ENCODE data around the gene OPTC.

The OPTC gene

DNA sequence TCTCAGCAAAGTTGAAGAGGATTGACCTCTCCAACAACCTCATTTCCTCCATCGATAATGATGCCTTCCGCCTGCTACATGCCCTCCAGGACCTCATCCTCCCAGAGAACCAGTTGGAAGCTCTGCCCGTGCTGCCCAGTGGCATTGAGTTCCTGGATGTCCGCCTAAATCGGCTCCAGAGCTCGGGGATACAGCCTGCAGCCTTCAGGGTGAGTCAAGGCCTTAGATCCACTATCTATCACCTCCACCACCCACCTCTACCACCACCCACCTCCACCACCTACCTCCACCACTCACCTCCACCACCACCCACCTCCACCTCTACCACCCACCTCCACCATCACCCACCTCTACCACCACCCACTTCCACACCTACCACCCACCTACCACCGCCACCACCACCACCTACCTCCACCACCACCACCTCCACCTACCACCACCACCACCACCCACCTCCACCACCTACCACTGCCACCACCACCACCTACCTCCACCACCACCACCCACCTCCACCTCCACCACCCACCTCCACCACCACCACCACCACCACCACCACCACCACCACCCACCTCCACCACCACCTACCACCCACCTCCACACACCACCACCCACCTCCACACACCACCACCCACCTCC is 5.8 kb downstream of the OPTC start:
- H3K9me3 ChIP-seq (replicated peaks; ENCODE audit: insufficient read depth, low read length): no peaks in the 10 kb centered on the region
- no peak for TF ChIP-seq EZH2 (optimal IDR thresholded peaks at IDR 0.05; ENCODE audit: low read depth, low read length)
- TF ChIP-seq CTCF (IDR thresholded peaks at IDR 0.05; ENCODE audit: low read length): no peak
- no peak for TF ChIP-seq EZH2phosphoT487 (IDR thresholded peaks at IDR 0.05; ENCODE audit: low read length)
- H3K79me2 ChIP-seq (ENCODE audit: low read length): no peaks in the 10 kb centered on the region
- H3K9me2 ChIP-seq (replicated peaks; ENCODE audit: insufficient read depth, low read length): no peaks in the 10 kb centered on the region
- no peak for DNase-seq
- no peaks in the 10 kb centered on the region for H3F3A ChIP-seq (ENCODE audit: insufficient read depth, low read length)
- no peaks in the 10 kb centered on the region for H4K20me1 ChIP-seq (ENCODE audit: insufficient read depth, low read length)
- no peak overlapping the region for H3K4me3 ChIP-seq (ENCODE audit: low read length)
- no peaks in the 10 kb centered on the region for H3K36me3 ChIP-seq (replicated peaks; ENCODE audit: insufficient read depth, low read length)
- H3K9ac ChIP-seq (ENCODE audit: low read length): no peak overlapping the region
- no peaks in the 10 kb centered on the region for H3K4me1 ChIP-seq (ENCODE audit: low read length)
- no peak overlapping the region for H2AFZ ChIP-seq (ENCODE audit: low read length)
- no peaks in the 10 kb centered on the region for H3K27me3 ChIP-seq (replicated peaks; ENCODE audit: insufficient read depth, low read length)
- H3K27ac ChIP-seq (ENCODE audit: low read length): no peak overlapping the region
- no peak overlapping the region for H3K4me2 ChIP-seq (ENCODE audit: low read depth, low read length)

- TF ChIP-seq CTCF (IDR thresholded peaks at IDR 0.05; ENCODE audit: low read length) (no peak), EZH2 (optimal IDR thresholded peaks at IDR 0.05; ENCODE audit: low read depth, low read length) (no peak), EZH2phosphoT487 (IDR thresholded peaks at IDR 0.05; ENCODE audit: low read length) (no peak)
- Histone ChIP-seq H3K79me2 (ENCODE audit: low read length) (no peaks in the 10 kb centered on the region), H3K36me3 (replicated peaks; ENCODE audit: insufficient read depth, low read length) (no peaks in the 10 kb centered on the region)
Observed at GRCh38 chr1:203500279-203500678, 6.3 kb downstream of the OPTC start.

GRCh38 chr1:203503836-203504235 is 9.9 kb downstream of the OPTC start:
- Histone ChIP-seq H3K27me3 (replicated peaks; ENCODE audit: insufficient read depth, low read length) (no peaks in the 10 kb centered on the region), H3K9me3 (replicated peaks; ENCODE audit: insufficient read depth, low read length) (no peaks in the 10 kb centered on the region), H2AFZ (ENCODE audit: low read length) (no peak overlapping the region), H3F3A (ENCODE audit: insufficient read depth, low read length) (no peaks in the 10 kb centered on the region), H3K27ac (ENCODE audit: low read length) (no peak overlapping the region), H3K36me3 (replicated peaks; ENCODE audit: insufficient read depth, low read length) (no peaks in the 10 kb centered on the region), H3K9ac (ENCODE audit: low read length) (no peak overlapping the region), H3K79me2 (ENCODE audit: low read length) (no peaks in the 10 kb centered on the region), H4K20me1 (ENCODE audit: insufficient read depth, low read length) (no peaks in the 10 kb centered on the region), H3K9me2 (replicated peaks; ENCODE audit: insufficient read depth, low read length) (no peaks in the 10 kb centered on the region), H3K4me1 (ENCODE audit: low read length) (no peaks in the 10 kb centered on the region), H3K4me3 (ENCODE audit: low read length) (no peak overlapping the region), H3K4me2 (ENCODE audit: low read depth, low read length) (no peak overlapping the region)
- no peak for TF ChIP-seq EZH2phosphoT487 (IDR thresholded peaks at IDR 0.05; ENCODE audit: low read length)
- no peak for TF ChIP-seq EZH2 (optimal IDR thresholded peaks at IDR 0.05; ENCODE audit: low read depth, low read length)
- no peak for DNase-seq

More at GRCh38 chr1:203500279-203500678, 6.3 kb downstream of the OPTC start:
- Histone ChIP-seq H4K20me1 (ENCODE audit: insufficient read depth, low read length) (no peaks in the 10 kb centered on the region), H3K9ac (ENCODE audit: low read length) (no peak overlapping the region), H3F3A (ENCODE audit: insufficient read depth, low read length) (no peaks in the 10 kb centered on the region), H3K27ac (ENCODE audit: low read length) (no peak overlapping the region), H3K4me2 (ENCODE audit: low read depth, low read length) (no peak overlapping the region), H3K4me1 (ENCODE audit: low read length) (no peaks in the 10 kb centered on the region), H3K9me2 (replicated peaks; ENCODE audit: insufficient read depth, low read length) (no peaks in the 10 kb centered on the region), H3K4me3 (ENCODE audit: low read length) (no peak overlapping the region), H3K9me3 (replicated peaks; ENCODE audit: insufficient read depth, low read length) (no peaks in the 10 kb centered on the region), H2AFZ (ENCODE audit: low read length) (no peak overlapping the region), H3K27me3 (replicated peaks; ENCODE audit: insufficient read depth, low read length) (no peaks in the 10 kb centered on the region)
- DNase-seq: no peak
